Measurements from ENCODE around the gene IGDCC3.
"Not testable (repeated sequence)": the region's sequence is repeated elsewhere in the genome, so short reads cannot be mapped to it uniquely, and the experiment has no call there.

The IGDCC3 gene

GRCh38 chr15:65355988-65356353, 21.8 kb downstream of the IGDCC3 start:
- Histone ChIP-seq H3K9ac (ENCODE audit: low read length) (no peak overlapping the region), H3K27me3 (ENCODE audit: low read length) (no peaks in the 10 kb centered on the region), H3K4me2 (ENCODE audit: low read depth, low read length, poor library complexity, severe bottlenecking) (no peak overlapping the region), H4K20me1 (ENCODE audit: low read depth, low read length) (no peaks in the 10 kb centered on the region), H3K9me3 (ENCODE audit: insufficient read depth, low read length) (peaks cover 13% of the 10 kb centered on the region; the same call in 1 of the 2 replicates), H3K4me3 (ENCODE audit: insufficient read depth, low read length, poor library complexity, severe bottlenecking) (no peak overlapping the region), H3F3A (ENCODE audit: insufficient read depth) (no peaks in the 10 kb centered on the region), H3K27ac (ENCODE audit: low read depth, low read length) (no peak overlapping the region), H3K36me3 (ENCODE audit: low read length) (no peaks in the 10 kb centered on the region), H2AFZ (ENCODE audit: low read depth, low read length, severe bottlenecking) (no peak overlapping the region), H3K9me2 (replicated peaks; ENCODE audit: insufficient read depth, low read length) (no peaks in the 10 kb centered on the region), H3K79me2 (ENCODE audit: insufficient read depth, low read length) (no peaks in the 10 kb centered on the region)
- TF ChIP-seq EZH2phosphoT487 (conservative IDR thresholded peaks at IDR 0.05; ENCODE audit: low read length) (no peak), CTCF (IDR thresholded peaks at IDR 0.05; ENCODE audit: insufficient read depth, low read length, poor library complexity, severe bottlenecking) (no peak)

GRCh38 chr15:65355173-65355987, 22.4 kb downstream of the IGDCC3 start:
- H3K9me2 ChIP-seq (replicated peaks; ENCODE audit: insufficient read depth, low read length): no peaks in the 10 kb centered on the region
- no peaks in the 10 kb centered on the region for H3K27me3 ChIP-seq (ENCODE audit: low read length)
- no peaks in the 10 kb centered on the region for H3K79me2 ChIP-seq (ENCODE audit: insufficient read depth, low read length)
- TF ChIP-seq CTCF (IDR thresholded peaks at IDR 0.05; ENCODE audit: insufficient read depth, low read length, poor library complexity, severe bottlenecking): no peak
- no peak for TF ChIP-seq EZH2phosphoT487 (conservative IDR thresholded peaks at IDR 0.05; ENCODE audit: low read length)
- no peak overlapping the region for H3K4me2 ChIP-seq (ENCODE audit: low read depth, low read length, poor library complexity, severe bottlenecking)
- H3K4me3 ChIP-seq (ENCODE audit: insufficient read depth, low read length, poor library complexity, severe bottlenecking): no peak overlapping the region
- H3F3A ChIP-seq (ENCODE audit: insufficient read depth): no peaks in the 10 kb centered on the region
- H2AFZ ChIP-seq (ENCODE audit: low read depth, low read length, severe bottlenecking): no peak overlapping the region
- no peak overlapping the region for H3K27ac ChIP-seq (ENCODE audit: low read depth, low read length)
- H3K36me3 ChIP-seq (ENCODE audit: low read length): no peaks in the 10 kb centered on the region
- no peak overlapping the region for H3K9ac ChIP-seq (ENCODE audit: low read length)
- H3K9me3 ChIP-seq (ENCODE audit: insufficient read depth, low read length): peaks cover 13% of the 10 kb centered on the region; the same call in 1 of the 2 replicates
- H4K20me1 ChIP-seq (ENCODE audit: low read depth, low read length): no peaks in the 10 kb centered on the region

- Histone ChIP-seq H3K9me3 (ENCODE audit: insufficient read depth, low read length) (peaks cover 13% of the 10 kb centered on the region; the same call in 1 of the 2 replicates), H3K36me3 (ENCODE audit: low read length) (no peaks in the 10 kb centered on the region), H3K27me3 (ENCODE audit: low read length) (no peaks in the 10 kb centered on the region), H3K79me2 (ENCODE audit: insufficient read depth, low read length) (no peaks in the 10 kb centered on the region), H3K9ac (ENCODE audit: low read length) (no peak overlapping the region), H3K27ac (ENCODE audit: low read depth, low read length) (no peak overlapping the region), H3K4me2 (ENCODE audit: low read depth, low read length, poor library complexity, severe bottlenecking) (no peak overlapping the region), H2AFZ (ENCODE audit: low read depth, low read length, severe bottlenecking) (no peak overlapping the region), H3K9me2 (replicated peaks; ENCODE audit: insufficient read depth, low read length) (no peaks in the 10 kb centered on the region), H3F3A (ENCODE audit: insufficient read depth) (no peaks in the 10 kb centered on the region), H4K20me1 (ENCODE audit: low read depth, low read length) (no peaks in the 10 kb centered on the region), H3K4me3 (ENCODE audit: insufficient read depth, low read length, poor library complexity, severe bottlenecking) (no peak overlapping the region)
- TF ChIP-seq CTCF (IDR thresholded peaks at IDR 0.05; ENCODE audit: insufficient read depth, low read length, poor library complexity, severe bottlenecking) (no peak), EZH2phosphoT487 (conservative IDR thresholded peaks at IDR 0.05; ENCODE audit: low read length) (no peak)
Observed at GRCh38 chr15:65354835-65355172, 23.0 kb downstream of the IGDCC3 start.

- peaks cover 13% of the 10 kb centered on the region; the same call in 1 of the 2 replicates for H3K9me3 ChIP-seq (ENCODE audit: insufficient read depth, low read length)
- not testable (repeated sequence) for H3K79me2 ChIP-seq (ENCODE audit: insufficient read depth, low read length); H3K36me3 ChIP-seq (ENCODE audit: low read length); H4K20me1 ChIP-seq (ENCODE audit: low read depth, low read length); H3K27me3 ChIP-seq (ENCODE audit: low read length); H3K27ac ChIP-seq (ENCODE audit: low read depth, low read length); H3F3A ChIP-seq (ENCODE audit: insufficient read depth); H3K4me2 ChIP-seq (ENCODE audit: low read depth, low read length, poor library complexity, severe bottlenecking); H3K4me3 ChIP-seq (ENCODE audit: insufficient read depth, low read length, poor library complexity, severe bottlenecking); H3K9me2 ChIP-seq (replicated peaks; ENCODE audit: insufficient read depth, low read length); H3K9ac ChIP-seq (ENCODE audit: low read length); H2AFZ ChIP-seq (ENCODE audit: low read depth, low read length, severe bottlenecking)
Observed at GRCh38 chr15:65351972-65352371, 25.8 kb downstream of the IGDCC3 start.
